ENCODE data around the gene JMJD8.
"Not testable (repeated sequence)": the region's sequence is repeated elsewhere in the genome, so short reads cannot be mapped to it uniquely, and the experiment has no call there.

Gene JMJD8

GRCh38 chr16:692356-693108, 8.4 kb upstream of the JMJD8 start:
- DNase-seq (ENCODE audit: low read depth in 2 of 2): no peak

GRCh38 chr16:691242-691641, 7.1 kb upstream of the JMJD8 start:
- DNase-seq (ENCODE audit: low read depth in 2 of 2): not testable (repeated sequence)

- DNase-seq (ENCODE audit: low read depth in 2 of 2): no peak
Observed at GRCh38 chr16:689175-689897, 5.2 kb upstream of the JMJD8 start.

DNA sequence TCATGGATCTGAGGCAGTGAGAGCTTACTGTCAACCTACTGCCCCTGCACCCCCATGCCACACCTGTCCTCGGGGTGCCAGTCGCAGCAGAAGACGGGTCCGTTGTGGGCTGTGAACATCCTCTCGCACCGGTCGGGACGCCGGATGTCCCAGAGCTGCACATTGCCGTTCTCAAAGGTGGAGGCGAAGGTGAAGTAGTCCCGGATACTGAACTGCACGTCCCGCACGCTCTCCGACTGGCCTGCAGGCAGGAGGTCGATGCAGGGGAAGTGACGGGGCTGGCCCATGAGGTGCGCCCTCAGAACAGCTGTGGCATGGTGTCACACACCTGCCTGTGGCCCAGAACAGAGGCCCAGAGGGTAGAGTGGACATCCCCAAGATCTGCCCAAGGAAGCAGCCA, 3.4 kb upstream of the JMJD8 start:
- DNase-seq (ENCODE audit: low read depth in 2 of 2): no peak

DNA sequence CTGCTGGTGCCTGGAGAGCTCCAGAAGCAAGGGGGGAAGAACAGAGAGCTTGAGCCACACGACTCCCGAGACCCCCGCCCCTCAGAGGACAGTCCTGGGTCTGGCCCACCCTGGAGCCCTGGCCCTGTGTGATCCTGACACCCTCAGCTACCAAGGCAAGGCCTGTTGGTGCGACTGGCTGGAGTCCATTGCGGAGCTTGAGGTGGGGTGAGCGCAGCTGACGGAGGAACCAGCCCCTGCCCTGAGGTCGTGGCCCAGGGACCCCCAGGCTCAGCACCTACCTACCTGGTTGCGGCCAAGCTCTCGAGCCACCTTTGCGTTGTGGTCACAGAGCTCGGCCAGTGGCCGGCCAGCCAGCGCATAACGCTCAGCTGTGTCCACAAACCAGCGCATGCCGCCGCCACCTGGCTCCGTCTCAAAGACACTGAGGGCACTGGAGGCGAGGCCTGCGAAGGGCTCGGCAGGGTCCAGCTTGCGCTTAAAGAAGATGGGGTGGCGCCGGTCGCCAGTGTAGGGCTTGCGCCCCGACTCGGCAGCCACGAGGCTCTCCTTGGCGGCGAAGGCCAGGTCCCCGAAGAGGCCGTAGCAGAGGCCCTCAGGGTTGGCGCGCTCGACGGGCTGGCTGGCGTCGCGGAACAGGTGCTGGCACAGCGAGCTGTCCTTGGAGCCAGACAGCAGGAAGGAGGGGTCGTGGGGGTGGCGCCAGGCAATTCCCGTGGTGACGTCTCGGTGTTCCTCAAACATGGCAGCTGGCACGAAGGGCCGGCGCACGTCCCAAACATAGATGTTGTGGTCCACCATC, 2.5 kb upstream of the JMJD8 start:
- no peak for DNase-seq (ENCODE audit: low read depth in 2 of 2)

DNA sequence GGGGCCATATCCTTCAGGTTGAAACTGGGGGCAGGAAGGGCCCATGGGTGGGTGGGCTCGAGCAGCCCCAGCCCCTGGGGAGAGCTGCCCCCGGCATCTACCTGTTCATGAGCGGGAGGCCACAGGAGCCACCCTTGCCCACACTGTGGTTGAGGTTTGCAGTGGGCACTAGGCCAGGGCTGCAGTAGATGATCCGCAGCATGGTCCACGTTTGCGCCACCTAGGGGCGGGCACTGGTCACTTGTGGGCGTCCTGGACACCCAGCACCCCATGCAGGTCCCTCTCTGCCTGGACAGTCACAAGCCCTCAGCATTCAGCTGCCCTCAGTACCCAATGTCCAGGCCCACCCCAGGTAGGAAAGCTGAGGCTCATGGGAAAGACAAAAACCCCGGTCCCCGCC, 1.8 kb upstream of the JMJD8 start:
- no peak for DNase-seq (ENCODE audit: low read depth in 2 of 2)

- DNase-seq (ENCODE audit: low read depth in 2 of 2): no peak
Observed at GRCh38 chr16:684961-685696, 995 bp upstream of the JMJD8 start.

- no peak for DNase-seq (ENCODE audit: low read depth in 2 of 2)
Observed at GRCh38 chr16:683396-684070, 601 bp downstream of the JMJD8 start.

- DNase-seq (ENCODE audit: low read depth in 2 of 2): no peak
Observed at GRCh38 chr16:682493-683395, 1.4 kb downstream of the JMJD8 start.

DNA sequence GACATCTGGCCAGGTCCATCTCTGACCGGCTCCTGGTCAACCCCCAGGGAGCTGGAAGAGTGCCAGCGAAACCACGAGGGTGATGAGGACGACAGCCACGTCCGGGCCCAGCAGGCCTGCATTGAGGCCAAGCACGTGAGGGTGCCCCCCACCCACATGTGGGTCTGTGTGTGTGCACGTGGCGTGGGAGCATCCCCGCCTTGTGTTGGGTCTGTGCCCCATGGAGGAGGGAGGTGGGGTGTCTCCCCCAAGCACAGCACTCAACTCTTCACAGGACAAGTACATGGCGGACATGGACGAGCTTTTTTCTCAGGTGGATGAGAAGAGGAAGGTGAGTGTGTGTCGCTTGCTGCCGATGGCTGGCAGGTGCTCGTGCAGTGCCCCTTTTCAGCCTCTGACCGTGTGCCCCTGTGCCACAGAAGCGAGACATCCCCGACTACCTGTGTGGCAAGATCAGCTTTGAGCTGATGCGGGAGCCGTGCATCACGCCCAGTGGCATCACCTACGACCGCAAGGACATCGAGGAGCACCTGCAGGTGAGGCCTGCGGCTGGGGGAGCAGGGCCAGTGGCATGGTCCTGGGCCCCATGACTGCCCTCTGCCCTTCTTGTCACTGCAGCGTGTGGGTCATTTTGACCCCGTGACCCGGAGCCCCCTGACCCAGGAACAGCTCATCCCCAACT, 2.2 kb downstream of the JMJD8 start:
- DNase-seq (ENCODE audit: low read depth in 2 of 2): no peak

DNA sequence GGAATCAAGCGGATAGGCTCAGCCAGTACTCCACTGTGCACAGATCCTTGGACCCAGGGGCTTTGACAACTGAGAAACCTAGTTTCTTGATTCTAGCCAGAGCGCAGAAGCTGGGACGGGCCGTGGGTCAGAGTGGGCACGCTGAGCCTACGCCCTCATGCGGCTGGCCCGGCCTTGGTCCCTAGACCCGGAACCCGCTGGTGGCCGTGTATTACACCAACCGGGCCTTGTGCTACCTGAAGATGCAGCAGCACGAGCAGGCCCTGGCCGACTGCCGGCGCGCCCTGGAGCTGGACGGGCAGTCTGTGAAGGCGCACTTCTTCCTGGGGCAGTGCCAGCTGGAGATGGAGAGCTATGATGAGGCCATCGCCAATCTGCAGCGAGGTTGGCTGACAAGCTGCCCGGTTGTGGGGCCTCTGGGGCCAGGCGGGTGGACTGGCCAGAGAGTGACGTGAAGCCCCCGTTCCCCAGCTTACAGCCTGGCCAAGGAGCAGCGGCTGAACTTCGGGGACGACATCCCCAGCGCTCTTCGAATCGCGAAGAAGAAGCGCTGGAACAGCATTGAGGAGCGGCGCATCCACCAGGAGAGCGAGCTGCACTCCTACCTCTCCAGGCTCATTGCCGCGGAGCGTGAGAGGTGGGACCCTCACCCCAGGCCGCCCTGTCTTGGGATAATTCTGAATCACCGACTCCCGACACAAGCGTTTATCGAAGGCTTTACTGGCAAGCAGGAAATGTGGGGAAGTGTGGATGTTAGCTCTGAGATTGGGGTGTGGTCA, 3.0 kb downstream of the JMJD8 start:
- no peak for DNase-seq (ENCODE audit: low read depth in 2 of 2)

- no peak for DNase-seq (ENCODE audit: low read depth in 2 of 2)
Observed at GRCh38 chr16:680625-680945, 3.5 kb downstream of the JMJD8 start.

GRCh38 chr16:679814-680624, 4.1 kb downstream of the JMJD8 start, which contains the start of gene STUB1:
TSS of gene STUB1 (plus strand) at chr16:680410. CDS start at chr16:680526, 116 bp downstream.
- DNase-seq (ENCODE audit: low read depth in 2 of 2): peak; percentile 55 to 56

DNA sequence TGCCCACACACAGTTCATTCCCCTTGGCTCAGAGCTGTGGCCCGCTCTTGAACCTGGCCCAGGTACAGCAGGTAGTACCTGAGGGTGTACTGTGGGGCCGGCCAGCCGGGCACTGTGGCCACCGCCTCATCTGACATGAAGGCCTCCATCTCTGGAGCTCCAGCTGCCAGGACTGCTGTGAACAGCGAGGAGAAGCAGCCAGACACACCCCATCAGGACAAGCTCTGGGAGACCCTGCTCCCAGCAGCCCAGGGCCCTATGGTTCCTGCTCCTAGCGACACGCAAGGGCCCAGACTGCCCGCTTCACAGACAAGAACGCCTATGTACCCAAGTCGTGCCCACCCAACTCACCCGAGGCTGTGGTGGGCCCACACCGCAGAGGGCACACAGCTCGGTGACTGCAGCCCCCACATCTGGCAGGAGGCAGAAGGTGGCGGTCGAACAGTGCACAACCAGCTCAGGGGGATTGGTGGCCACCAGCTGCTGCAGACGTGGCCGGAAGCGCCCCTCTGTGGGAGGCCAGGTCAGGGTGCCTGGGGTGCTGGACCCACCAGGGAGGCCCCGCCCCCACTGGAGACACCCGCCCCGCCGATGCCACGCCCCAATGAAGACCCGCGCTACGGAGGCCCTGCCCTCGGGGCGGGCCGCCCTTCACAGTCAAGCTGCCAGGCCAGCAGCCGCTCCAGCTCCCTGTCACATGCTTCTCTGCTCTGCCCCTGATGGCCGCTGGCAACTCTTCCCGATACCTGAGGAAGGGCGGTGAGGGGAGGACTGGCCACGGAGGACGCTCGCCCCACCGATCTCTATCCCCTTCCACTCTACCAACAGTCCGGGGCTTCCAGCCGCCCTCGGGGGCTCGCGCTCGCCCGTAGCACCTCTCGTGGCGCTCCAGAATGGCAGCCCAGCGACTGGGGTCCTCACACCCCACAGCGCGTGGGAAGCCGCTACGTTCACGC, 5.0 kb downstream of the JMJD8 start:
- DNase-seq (ENCODE audit: low read depth in 2 of 2): peak; percentile 4 to 8

- DNase-seq (ENCODE audit: low read depth in 2 of 2): no peak
Observed at GRCh38 chr16:678209-678857, 5.8 kb downstream of the JMJD8 start.
